ENCODE results near the gene SLC10A3.

- TF ChIP-seq EZH2 (conservative IDR thresholded peaks at IDR 0.05; ENCODE audit: low read depth, low read length) (no peak), FOXM1 (CRISPR knock-in tag; IDR thresholded peaks at IDR 0.05) (no peak), PRDM10 (CRISPR knock-in tag; IDR thresholded peaks at IDR 0.05; ENCODE audit: low read depth) (no peak), CTCF (CRISPR knock-in tag; IDR thresholded peaks at IDR 0.05) (no peak)
- TF ChIP-seq, protein P1, sequence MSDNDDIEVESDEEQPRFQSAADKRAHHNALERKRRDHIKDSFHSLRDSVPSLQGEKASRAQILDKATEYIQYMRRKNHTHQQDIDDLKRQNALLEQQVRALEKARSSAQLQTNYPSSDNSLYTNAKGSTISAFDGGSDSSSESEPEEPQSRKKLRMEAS (IDR thresholded peaks at IDR 0.05), result no peak
- TF ChIP-seq, protein P2, sequence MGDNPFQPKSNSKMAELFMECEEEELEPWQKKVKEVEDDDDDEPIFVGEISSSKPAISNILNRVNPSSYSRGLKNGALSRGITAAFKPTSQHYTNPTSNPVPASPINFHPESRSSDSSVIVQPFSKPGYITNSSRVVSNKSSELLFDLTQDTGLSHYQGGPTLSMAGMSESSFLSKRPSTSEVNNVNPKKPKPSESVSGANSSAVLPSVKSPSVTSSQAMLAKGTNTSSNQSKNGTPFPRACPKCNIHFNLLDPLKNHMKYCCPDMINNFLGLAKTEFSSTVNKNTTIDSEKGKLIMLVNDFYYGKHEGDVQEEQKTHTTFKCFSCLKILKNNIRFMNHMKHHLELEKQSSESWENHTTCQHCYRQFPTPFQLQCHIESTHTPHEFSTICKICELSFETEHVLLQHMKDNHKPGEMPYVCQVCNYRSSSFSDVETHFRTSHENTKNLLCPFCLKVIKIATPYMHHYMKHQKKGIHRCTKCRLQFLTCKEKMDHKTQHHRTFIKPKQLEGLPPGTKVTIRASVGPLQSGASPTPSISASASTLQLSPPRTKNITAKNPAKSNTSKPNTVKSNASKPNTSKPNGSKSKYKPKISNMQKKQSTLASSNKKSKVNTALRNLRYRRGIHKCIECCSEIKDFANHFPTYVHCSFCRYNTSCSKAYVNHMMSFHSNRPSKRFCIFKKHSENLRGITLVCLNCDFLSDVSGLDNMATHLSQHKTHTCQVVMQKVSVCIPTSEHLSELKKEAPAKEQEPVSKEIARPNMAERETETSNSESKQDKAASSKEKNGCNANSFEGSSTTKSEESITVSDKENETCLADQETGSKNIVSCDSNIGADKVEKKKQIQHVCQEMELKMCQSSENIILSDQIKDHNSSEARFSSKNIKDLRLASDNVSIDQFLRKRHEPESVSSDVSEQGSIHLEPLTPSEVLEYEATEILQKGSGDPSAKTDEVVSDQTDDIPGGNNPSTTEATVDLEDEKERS (CRISPR knock-in tag; IDR thresholded peaks at IDR 0.05), result no peak
Observed at GRCh38 chrX:154437971-154438893, 52.2 kb downstream of the SLC10A3 start.

Measured in HepG2 (cell line).